ENCODE measurements around the gene NEURL3.

NEURL3 gene

GRCh38 chr2:96484091-96484490, 21.1 kb downstream of the NEURL3 start:
- H3K36me3 ChIP-seq (ENCODE audit: control insufficient read depth in 1 of 2, insufficient read depth in 2 of 2, low read length in 2 of 2): no peaks in the 10 kb centered on the region
- no peaks in the 10 kb centered on the region for H3K79me2 ChIP-seq (ENCODE audit: control insufficient read depth, insufficient read depth, low read length, poor library complexity)
- no CpG with 5 or more reads among the region's 7 CpGs for WGBS (ENCODE audit: extremely low coverage, insufficient coverage, insufficient read length)
- H3K9ac ChIP-seq (ENCODE audit: low read length): no peak overlapping the region
- H2AFZ ChIP-seq (ENCODE audit: insufficient read depth, low read length, poor library complexity): no peak overlapping the region
- H3K27ac ChIP-seq (ENCODE audit: low read depth, low read length): no peak overlapping the region
- H3K23ac ChIP-seq (ENCODE audit: low read length): no peak overlapping the region
- no peaks in the 10 kb centered on the region for H3K27me3 ChIP-seq (ENCODE audit: insufficient read depth, low read length)
- no peaks in the 10 kb centered on the region for H3K9me3 ChIP-seq (ENCODE audit: insufficient read depth, low read depth, low read length)
- no peak overlapping the region for H3K4ac ChIP-seq (ENCODE audit: low read depth, low read length)
- no peak overlapping the region for H2BK12ac ChIP-seq (ENCODE audit: low read length)
- no peaks in the 10 kb centered on the region for H3K79me1 ChIP-seq (ENCODE audit: low read length)
- no peak overlapping the region for H4K91ac ChIP-seq (ENCODE audit: low read depth, low read length)
- H4K12ac ChIP-seq (ENCODE audit: low read depth, low read length): no peak overlapping the region
- H2BK120ac ChIP-seq (ENCODE audit: insufficient read depth, low read length, poor library complexity): no peak overlapping the region
- no peak for DNase-seq
- no peak overlapping the region for H4K8ac ChIP-seq (ENCODE audit: low read depth, low read length)
- H3K4me1 ChIP-seq (ENCODE audit: control insufficient read depth in 1 of 2, insufficient read depth in 2 of 2, low read length in 2 of 2): peaks cover 0 to 3% of the 10 kb centered on the region in 2 experiments
- no peak overlapping the region for H3K18ac ChIP-seq (ENCODE audit: low read length)
- no peak overlapping the region for H2AK5ac ChIP-seq (ENCODE audit: low read length)
- no peak overlapping the region for H3K4me2 ChIP-seq (ENCODE audit: low read length)
- no peak overlapping the region for H3K14ac ChIP-seq (ENCODE audit: low read length)
- H2BK5ac ChIP-seq (ENCODE audit: low read depth, low read length, poor library complexity): no peak overlapping the region
- H3K4me3 ChIP-seq (ENCODE audit: low read depth, low read length): no peak overlapping the region

GRCh38 chr2:96477458-96477857, 27.7 kb downstream of the NEURL3 start:
- Histone ChIP-seq H2AFZ (ENCODE audit: insufficient read depth, low read length, poor library complexity) (no peak overlapping the region), H3K79me2 (ENCODE audit: control insufficient read depth, insufficient read depth, low read length, poor library complexity) (no peaks in the 10 kb centered on the region), H3K9ac (ENCODE audit: low read length) (no peak overlapping the region), H4K8ac (ENCODE audit: low read depth, low read length) (no peak overlapping the region), H2BK12ac (ENCODE audit: low read length) (no peak overlapping the region), H3K18ac (ENCODE audit: low read length) (no peak overlapping the region), H3K79me1 (ENCODE audit: low read length) (no peaks in the 10 kb centered on the region), H3K9me3 (ENCODE audit: insufficient read depth, low read depth, low read length) (no peaks in the 10 kb centered on the region), H3K36me3 (ENCODE audit: control insufficient read depth in 1 of 2, insufficient read depth in 2 of 2, low read length in 2 of 2) (no peaks in the 10 kb centered on the region), H3K4me2 (ENCODE audit: low read length) (no peak overlapping the region), H3K14ac (ENCODE audit: low read length) (no peak overlapping the region), H4K91ac (ENCODE audit: low read depth, low read length) (no peak overlapping the region), H3K4me3 (ENCODE audit: low read depth, low read length) (no peak overlapping the region), H3K23ac (ENCODE audit: low read length) (no peak overlapping the region), H2AK5ac (ENCODE audit: low read length) (no peak overlapping the region), H4K12ac (ENCODE audit: low read depth, low read length) (no peak overlapping the region), H2BK5ac (ENCODE audit: low read depth, low read length, poor library complexity) (no peak overlapping the region), H3K27me3 (ENCODE audit: insufficient read depth, low read length) (no peaks in the 10 kb centered on the region), H3K4me1 (ENCODE audit: control insufficient read depth in 1 of 2, insufficient read depth in 2 of 2, low read length in 2 of 2) (no peaks in the 10 kb centered on the region), H2BK120ac (ENCODE audit: insufficient read depth, low read length, poor library complexity) (no peak overlapping the region), H3K4ac (ENCODE audit: low read depth, low read length) (no peak overlapping the region), H3K27ac (ENCODE audit: low read depth, low read length) (no peak overlapping the region)
- no peak for DNase-seq
- whole genome bisulfite sequencing (ENCODE audit: extremely low coverage, insufficient coverage, insufficient read length): no CpG with 5 or more reads among the region's 1 CpG

- no peak overlapping the region for H3K27ac ChIP-seq (ENCODE audit: low read depth, low read length)
- H4K12ac ChIP-seq (ENCODE audit: low read depth, low read length): no peak overlapping the region
- H4K8ac ChIP-seq (ENCODE audit: low read depth, low read length): no peak overlapping the region
- no peak overlapping the region for H2BK5ac ChIP-seq (ENCODE audit: low read depth, low read length, poor library complexity)
- no peak overlapping the region for H3K4me3 ChIP-seq (ENCODE audit: low read depth, low read length)
- no CpG with 5 or more reads among the region's 6 CpGs for WGBS (ENCODE audit: extremely low coverage, insufficient coverage, insufficient read length)
- no peak overlapping the region for H3K23ac ChIP-seq (ENCODE audit: low read length)
- DNase-seq: peak; percentile 4 to 48
- H3K4me1 ChIP-seq (ENCODE audit: control insufficient read depth in 1 of 2, insufficient read depth in 2 of 2, low read length in 2 of 2): no peaks in the 10 kb centered on the region
- H3K18ac ChIP-seq (ENCODE audit: low read length): no peak overlapping the region
- H3K27me3 ChIP-seq (ENCODE audit: insufficient read depth, low read length): no peaks in the 10 kb centered on the region
- no peak overlapping the region for H3K9ac ChIP-seq (ENCODE audit: low read length)
- H3K79me1 ChIP-seq (ENCODE audit: low read length): no peaks in the 10 kb centered on the region
- H4K91ac ChIP-seq (ENCODE audit: low read depth, low read length): no peak overlapping the region
- H3K79me2 ChIP-seq (ENCODE audit: control insufficient read depth, insufficient read depth, low read length, poor library complexity): no peaks in the 10 kb centered on the region
- H3K9me3 ChIP-seq (ENCODE audit: insufficient read depth, low read depth, low read length): no peaks in the 10 kb centered on the region
- H3K4me2 ChIP-seq (ENCODE audit: low read length): no peak overlapping the region
- H2BK120ac ChIP-seq (ENCODE audit: insufficient read depth, low read length, poor library complexity): no peak overlapping the region
- no peak overlapping the region for H2AFZ ChIP-seq (ENCODE audit: insufficient read depth, low read length, poor library complexity)
- H2AK5ac ChIP-seq (ENCODE audit: low read length): no peak overlapping the region
- no peak overlapping the region for H3K14ac ChIP-seq (ENCODE audit: low read length)
- no peak overlapping the region for H2BK12ac ChIP-seq (ENCODE audit: low read length)
- no peak overlapping the region for H3K4ac ChIP-seq (ENCODE audit: low read depth, low read length)
- H3K36me3 ChIP-seq (ENCODE audit: control insufficient read depth in 1 of 2, insufficient read depth in 2 of 2, low read length in 2 of 2): no peaks in the 10 kb centered on the region
Observed at GRCh38 chr2:96471772-96472171, 33.4 kb downstream of the NEURL3 start.

- H4K12ac ChIP-seq (ENCODE audit: low read depth, low read length): no peak overlapping the region
- H3K4me1 ChIP-seq (ENCODE audit: control insufficient read depth in 1 of 2, insufficient read depth in 2 of 2, low read length in 2 of 2): no peaks in the 10 kb centered on the region
- no peak overlapping the region for H2AK5ac ChIP-seq (ENCODE audit: low read length)
- no peak overlapping the region for H3K23ac ChIP-seq (ENCODE audit: low read length)
- H2BK5ac ChIP-seq (ENCODE audit: low read depth, low read length, poor library complexity): no peak overlapping the region
- H3K9me3 ChIP-seq (ENCODE audit: insufficient read depth, low read depth, low read length): no peaks in the 10 kb centered on the region
- H3K27me3 ChIP-seq (ENCODE audit: insufficient read depth, low read length): no peaks in the 10 kb centered on the region
- H2AFZ ChIP-seq (ENCODE audit: insufficient read depth, low read length, poor library complexity): peak overlapping the region; percentile 39
- H3K4ac ChIP-seq (ENCODE audit: low read depth, low read length): no peak overlapping the region
- H2BK120ac ChIP-seq (ENCODE audit: insufficient read depth, low read length, poor library complexity): no peak overlapping the region
- WGBS (ENCODE audit: extremely low coverage, insufficient coverage, insufficient read length): no CpG with 5 or more reads among the region's 25 CpGs
- H3K14ac ChIP-seq (ENCODE audit: low read length): no peak overlapping the region
- peak in 1 of 2 donors; percentile 38 for DNase-seq
- H3K18ac ChIP-seq (ENCODE audit: low read length): no peak overlapping the region
- H3K27ac ChIP-seq (ENCODE audit: low read depth, low read length): no peak overlapping the region
- H3K79me2 ChIP-seq (ENCODE audit: control insufficient read depth, insufficient read depth, low read length, poor library complexity): no peaks in the 10 kb centered on the region
- H3K9ac ChIP-seq (ENCODE audit: low read length): no peak overlapping the region
- no peaks in the 10 kb centered on the region for H3K79me1 ChIP-seq (ENCODE audit: low read length)
- no peak overlapping the region for H3K4me3 ChIP-seq (ENCODE audit: low read depth, low read length)
- H3K4me2 ChIP-seq (ENCODE audit: low read length): peak overlapping the region; percentile 3
- H4K8ac ChIP-seq (ENCODE audit: low read depth, low read length): peak overlapping the region; percentile 65
- H3K36me3 ChIP-seq (ENCODE audit: control insufficient read depth in 1 of 2, insufficient read depth in 2 of 2, low read length in 2 of 2): no peaks in the 10 kb centered on the region
- H2BK12ac ChIP-seq (ENCODE audit: low read length): no peak overlapping the region
- no peak overlapping the region for H4K91ac ChIP-seq (ENCODE audit: low read depth, low read length)
Observed at GRCh38 chr2:96470636-96471035, 34.5 kb downstream of the NEURL3 start.
